ENCODE results near the gene LYPD3.

The LYPD3 gene

GRCh38 chr19:43423779-43424178 is 41.6 kb downstream of the LYPD3 start:
- ChIA-PET CTCF (interaction anchor here (2.7 kb wide), 1 partner anchor 9 kb away, joined by 9 read pairs; no protein-coding TSS in a partner anchor), POLR2A (ENCODE audit: low non-redundant PET) (interaction anchor here (0.6 kb wide), 1 partner anchor 477 kb away, joined by 7 read pairs; no protein-coding TSS in a partner anchor)
- no peak overlapping the region for H3K27ac ChIP-seq
- DNase-seq (ENCODE audit: low spot score): no peak
- no peak for TF ChIP-seq CTCF (conservative IDR thresholded peaks at IDR 0.05; ENCODE audit: low read depth)

GRCh38 chr19:43422689-43423066 is 42.7 kb downstream of the LYPD3 start:
- no peak overlapping the region for H3K27ac ChIP-seq
- POLR2A ChIA-PET (ENCODE audit: low non-redundant PET): no interaction called here
- no peak for DNase-seq (ENCODE audit: low spot score)
- no peak for TF ChIP-seq CTCF (conservative IDR thresholded peaks at IDR 0.05; ENCODE audit: low read depth)
- CTCF ChIA-PET: interaction anchor here (2.7 kb wide), 1 partner anchor 10 kb away, joined by 9 read pairs; no protein-coding TSS in a partner anchor

GRCh38 chr19:43422000-43422688 is 43.3 kb downstream of the LYPD3 start:
- no peak overlapping the region for H3K27ac ChIP-seq
- DNase-seq (ENCODE audit: low spot score): no peak
- ChIA-PET POLR2A (ENCODE audit: low non-redundant PET) (no interaction called here), CTCF (interaction anchor here (2.7 kb wide), 1 partner anchor 11 kb away, joined by 9 read pairs; no protein-coding TSS in a partner anchor)
- no peak for TF ChIP-seq CTCF (conservative IDR thresholded peaks at IDR 0.05; ENCODE audit: low read depth)

- H3K27ac ChIP-seq: no peak overlapping the region
- no peak for TF ChIP-seq CTCF (conservative IDR thresholded peaks at IDR 0.05; ENCODE audit: low read depth)
- DNase-seq (ENCODE audit: low spot score): no peak
- ChIA-PET POLR2A (ENCODE audit: low non-redundant PET) (no interaction called here), CTCF (no interaction called here)
These were observed 44.5 kb downstream of the LYPD3 start for GRCh38 chr19:43420954-43421353.

- ChIA-PET POLR2A (ENCODE audit: low non-redundant PET) (no interaction called here), CTCF (interaction anchor here (0.9 kb wide), 1 partner anchor 15 kb away, joined by 3 read pairs; no protein-coding TSS in a partner anchor)
- no peak for TF ChIP-seq CTCF (conservative IDR thresholded peaks at IDR 0.05; ENCODE audit: low read depth)
- no peak for DNase-seq (ENCODE audit: low spot score)
- H3K27ac ChIP-seq: no peak overlapping the region
These were observed 48.3 kb downstream of the LYPD3 start for GRCh38 chr19:43416951-43417623.

GRCh38 chr19:43414554-43414953 is 50.9 kb downstream of the LYPD3 start, which contains the start of gene TEX101:
TEX101 (plus strand) TSS chr19:43414890; CDS start chr19:43415920, 1,030 bp downstream.
- POLR2A ChIA-PET (ENCODE audit: low non-redundant PET): no interaction called here
- no peak within 1 kb of the TSS for H3K27ac ChIP-seq
- CTCF ChIA-PET: no interaction called here
- TF ChIP-seq CTCF (conservative IDR thresholded peaks at IDR 0.05; ENCODE audit: low read depth): no peak
- DNase-seq (ENCODE audit: low spot score): no peak

All from RWPE1 (cell line).